HEK293T (cell line): ENCODE results near the gene DOK7.

ENCODE experiments used
- ARNT ChIP-seq: fragments of 450-650 bp; IDR thresholded peaks from 2 replicates; pipeline ENCODE4 v1.6.1; 2017; ENCODE audit warnings: mild to moderate bottlenecking
- NFRKB ChIP-seq: fragments of 450-650 bp; IDR thresholded peaks from 2 replicates; pipeline ENCODE4 v1.6.1; 2016; ENCODE audit warnings: mild to moderate bottlenecking, moderate library complexity

GRCh38 chr4:3533423-3533820, 70.3 kb downstream of the DOK7 start:
- TF ChIP-seq ARNT (no peak), NFRKB (no peak)
